Small intestine (tissue), 7 donors: ENCODE data around the gene BEST2. TPM values are rescaled to one million over a fixed set of nuclear protein-coding genes. Genes with fewer than 3 reads are reported as not detected.
A peak's percentile ranks its signal among the peaks of the same experiment; 100 is the strongest.

ENCODE experiments used
- DNase-seq, 2 donors: peaks; one replicate each; pipeline versions ENCODE4 v3.0.0 to v3.0.0-alpha.2; 2013
- FAIRE-seq: peaks from 2 replicates; lab custom pipeline; 2012; peaks lifted over from hg19 to GRCh38; lab: Jason Lieb, UNC
- H3K27ac ChIP-seq, 3 donors: one replicate each; pipeline ENCODE4 v1.5.1; 2013; ENCODE audit warnings: low read length in 2 of 3, mild to moderate bottlenecking in 2 of 3, control low read depth in 1 of 3, inconsistent platforms in 1 of 3, low read depth in 1 of 3, moderate library complexity in 1 of 3
- H3K27me3 ChIP-seq, 3 donors: one replicate each; pipeline ENCODE4 v1.6.1; 2013; ENCODE audit warnings: low read length in 3 of 3, inconsistent platforms in 1 of 3; ENCODE audit not compliant: control insufficient read depth in 3 of 3, insufficient read depth in 3 of 3
- H3K36me3 ChIP-seq, 3 donors: one replicate each; pipeline ENCODE4 v1.6.1; 2013; ENCODE audit warnings: low read length in 3 of 3, inconsistent platforms in 1 of 3, low read depth in 1 of 3, mild to moderate bottlenecking in 1 of 3, moderate library complexity in 1 of 3; ENCODE audit not compliant: control insufficient read depth in 3 of 3, insufficient read depth in 2 of 3
- H3K4me1 ChIP-seq, 3 donors: one replicate each; pipeline ENCODE4 v1.6.1; 2013; ENCODE audit warnings: low read length in 2 of 3, inconsistent platforms in 1 of 3, low read depth in 1 of 3, mild to moderate bottlenecking in 1 of 3, moderate library complexity in 1 of 3; ENCODE audit not compliant: control insufficient read depth in 3 of 3, insufficient read depth in 2 of 3
- H3K4me3 ChIP-seq, 3 donors: one replicate each; pipeline ENCODE4 v1.5.1; 2013; ENCODE audit warnings: low read length in 3 of 3, control low read depth in 1 of 3, inconsistent platforms in 1 of 3, low read depth in 1 of 3, mild to moderate bottlenecking in 1 of 3, moderate library complexity in 1 of 3
- H3K9me3 ChIP-seq, 2 donors: one replicate each; pipeline ENCODE4 v1.6.1; 2013; ENCODE audit warnings: low read depth in 1 of 2, low read length in 1 of 2; ENCODE audit not compliant: control insufficient read depth in 2 of 2, insufficient read depth in 1 of 2
- WGBS, 3 donors: extraction: QIAGEN DNeasy Blood & Tissue Kit; methylation state at CpG; one replicate each; pipeline ENCODE4 v1.1.7; 2013; 5-methylcytosine and 5-hydroxymethylcytosine counted together
- polyA plus RNA-seq, 4 donors: library from polyadenylated mRNA; stranded (reverse) in 3 of 4; unstranded in 1 of 4; fragments of 200-250 nt in 3 of 4; fragments of 120-200 nt in 1 of 4; gene quantifications; one replicate each; pipeline versions ENCODE4 v1.2.1 to v1.2.3, GENCODE V29; 2013
- donor health status: healthy with polysubstance abuse.
- donor health status: control.
- donor health status: control.
- donor health status: Bipolar disorder and iron deficiency.
- donor health status: healthy.

The BEST2 gene
- polyA plus RNA-seq, 4 donors: 0.10 to 3.4 (median 0.16) TPM; not detected in 1

DNA sequence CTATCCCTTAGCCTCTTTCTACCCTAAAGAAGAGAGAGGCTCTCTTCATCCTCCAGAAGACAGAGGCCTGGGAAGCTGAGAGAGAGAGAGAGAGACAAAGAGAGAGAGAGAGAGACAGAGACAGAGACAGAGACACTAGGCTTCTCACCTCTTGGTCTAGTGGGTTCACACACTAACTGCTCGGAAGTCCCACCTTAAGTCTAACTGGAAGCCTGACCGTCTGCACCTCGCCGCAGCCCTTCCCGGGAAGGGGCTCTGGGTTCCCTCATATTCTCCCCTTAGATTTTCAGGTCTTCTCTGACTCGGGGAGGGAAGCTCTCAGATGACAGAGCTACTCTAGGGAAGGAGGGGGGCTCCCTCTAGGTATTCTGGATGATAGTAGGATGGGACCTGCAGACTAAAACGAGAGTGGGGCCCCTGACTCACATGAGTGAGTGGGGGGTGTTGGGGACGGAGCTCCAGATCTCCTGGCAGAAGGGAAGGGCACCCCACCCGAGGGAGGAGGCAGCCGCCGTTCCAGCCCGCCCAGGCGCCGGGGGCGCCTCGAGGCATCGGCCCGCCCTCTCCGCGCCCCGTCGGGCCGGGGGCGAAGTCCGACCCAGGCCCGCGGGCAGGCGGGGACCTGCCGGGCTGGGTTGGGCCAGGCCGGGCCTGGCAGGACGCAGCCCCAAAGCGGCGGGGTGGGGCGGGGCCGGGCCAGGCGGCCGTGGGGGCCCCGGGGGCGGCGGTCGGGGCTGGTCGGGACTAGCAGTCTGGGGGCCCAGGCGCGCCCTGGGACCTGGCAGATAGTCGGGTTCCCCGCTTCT lies 37.7 kb downstream of the BEST2 start:
- 0 to 3% (median 1%) methylated on average over 15 to 46 of the region's 46 CpGs for WGBS, 3 donors
- peak overlapping the region; percentile 33 to 97 (median 60) for H3K4me3 ChIP-seq
- H3K36me3 ChIP-seq: peaks cover 0 to 8% (median 0%) of the 10 kb centered on the region in 3 donors
- H3K9me3 ChIP-seq: no peaks in the 10 kb centered on the region
- peak overlapping the region; percentile 98 to 100 (median 99) for H3K27ac ChIP-seq
- H3K4me1 ChIP-seq: peaks cover 8 to 63% (median 8%) of the 10 kb centered on the region in 3 donors
- FAIRE-seq: no peak
- peak in 1 of 2 donors; percentile 90 for DNase-seq
- H3K27me3 ChIP-seq: no peaks in the 10 kb centered on the region

- peak overlapping the region; percentile 98 to 99 (median 98) for H3K27ac ChIP-seq
- H3K9me3 ChIP-seq: no peaks in the 10 kb centered on the region
- peak overlapping the region; percentile 33 to 97 (median 60) for H3K4me3 ChIP-seq
- H3K4me1 ChIP-seq: peaks cover 8 to 63% (median 8%) of the 10 kb centered on the region in 3 donors
- no peaks in the 10 kb centered on the region for H3K27me3 ChIP-seq
- peaks cover 0 to 8% (median 0%) of the 10 kb centered on the region in 3 donors for H3K36me3 ChIP-seq
- WGBS, 3 donors: 0 to 1% (median 0%) methylated on average over 43 to 56 of the region's 56 CpGs
- peak; percentile 95 to 99 for DNase-seq
- no peak for FAIRE-seq
These were observed 38.5 kb downstream of the BEST2 start for GRCh38 chr19:12789904-12790619.

- Histone ChIP-seq H3K9me3 (no peaks in the 10 kb centered on the region), H3K4me1 (peaks cover 3 to 61% (median 8%) of the 10 kb centered on the region in 3 donors), H3K4me3 (peak overlapping the region; percentile 33 to 97 (median 60)), H3K27me3 (no peaks in the 10 kb centered on the region), H3K27ac (peak overlapping the region; percentile 98 to 99 (median 98)), H3K36me3 (peaks cover 0 to 8% (median 0%) of the 10 kb centered on the region in 3 donors)
- FAIRE-seq: no peak
- DNase-seq: peak; percentile 55 to 61
- WGBS, 3 donors: 0 to 2% (median 1%) methylated on average over 22 of the region's 22 CpGs
These were observed 39.2 kb downstream of the BEST2 start for GRCh38 chr19:12790628-12791344.

- H3K27ac ChIP-seq: peak within 1 kb of the TSS; percentile 98 to 99 (median 98)
- FAIRE-seq (no peak), DNase-seq (peak; percentile 97 to 99)
- peak within 1 kb of the TSS; percentile 85 to 97 (median 89) for H3K4me3 ChIP-seq
- no peaks in the 10 kb centered on the region for H3K27me3 ChIP-seq
- WGBS, 3 donors: 0% methylated on average over 50 to 73 of the region's 73 CpGs
- peaks cover 0 to 8% (median 0%) of the 10 kb centered on the region in 3 donors for H3K36me3 ChIP-seq
- peaks cover 0 to 61% (median 3%) of the 10 kb centered on the region in 3 donors for H3K4me1 ChIP-seq
- no peaks in the 10 kb centered on the region for H3K9me3 ChIP-seq
These were observed 39.9 kb downstream of the BEST2 start, which contains the start of gene JUNB for GRCh38 chr19:12791345-12792050. Gene JUNB (plus strand): TSS chr19:12791486. CDS start chr19:12791772, 286 bp downstream.

DNA sequence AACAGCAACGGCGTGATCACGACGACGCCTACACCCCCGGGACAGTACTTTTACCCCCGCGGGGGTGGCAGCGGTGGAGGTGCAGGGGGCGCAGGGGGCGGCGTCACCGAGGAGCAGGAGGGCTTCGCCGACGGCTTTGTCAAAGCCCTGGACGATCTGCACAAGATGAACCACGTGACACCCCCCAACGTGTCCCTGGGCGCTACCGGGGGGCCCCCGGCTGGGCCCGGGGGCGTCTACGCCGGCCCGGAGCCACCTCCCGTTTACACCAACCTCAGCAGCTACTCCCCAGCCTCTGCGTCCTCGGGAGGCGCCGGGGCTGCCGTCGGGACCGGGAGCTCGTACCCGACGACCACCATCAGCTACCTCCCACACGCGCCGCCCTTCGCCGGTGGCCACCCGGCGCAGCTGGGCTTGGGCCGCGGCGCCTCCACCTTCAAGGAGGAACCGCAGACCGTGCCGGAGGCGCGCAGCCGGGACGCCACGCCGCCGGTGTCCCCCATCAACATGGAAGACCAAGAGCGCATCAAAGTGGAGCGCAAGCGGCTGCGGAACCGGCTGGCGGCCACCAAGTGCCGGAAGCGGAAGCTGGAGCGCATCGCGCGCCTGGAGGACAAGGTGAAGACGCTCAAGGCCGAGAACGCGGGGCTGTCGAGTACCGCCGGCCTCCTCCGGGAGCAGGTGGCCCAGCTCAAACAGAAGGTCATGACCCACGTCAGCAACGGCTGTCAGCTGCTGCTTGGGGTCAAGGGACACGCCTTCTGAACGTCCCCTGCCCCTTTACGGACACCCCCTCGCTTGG lies 40.7 kb downstream of the BEST2 start:
- Histone ChIP-seq H3K4me3 (peak overlapping the region; percentile 85 to 97 (median 89)), H3K36me3 (peaks cover 0 to 15% (median 0%) of the 10 kb centered on the region in 3 donors), H3K9me3 (no peaks in the 10 kb centered on the region), H3K27ac (peak overlapping the region; percentile 98 to 99 (median 98)), H3K4me1 (peaks cover 0 to 58% (median 3%) of the 10 kb centered on the region in 3 donors), H3K27me3 (no peaks in the 10 kb centered on the region)
- FAIRE-seq (no peak), DNase-seq (peak; percentile 73 to 75)
- WGBS, 3 donors: 0% methylated on average over 72 to 84 of the region's 84 CpGs

DNA sequence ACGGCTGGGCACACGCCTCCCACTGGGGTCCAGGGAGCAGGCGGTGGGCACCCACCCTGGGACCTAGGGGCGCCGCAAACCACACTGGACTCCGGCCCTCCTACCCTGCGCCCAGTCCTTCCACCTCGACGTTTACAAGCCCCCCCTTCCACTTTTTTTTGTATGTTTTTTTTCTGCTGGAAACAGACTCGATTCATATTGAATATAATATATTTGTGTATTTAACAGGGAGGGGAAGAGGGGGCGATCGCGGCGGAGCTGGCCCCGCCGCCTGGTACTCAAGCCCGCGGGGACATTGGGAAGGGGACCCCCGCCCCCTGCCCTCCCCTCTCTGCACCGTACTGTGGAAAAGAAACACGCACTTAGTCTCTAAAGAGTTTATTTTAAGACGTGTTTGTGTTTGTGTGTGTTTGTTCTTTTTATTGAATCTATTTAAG lies 41.3 kb downstream of the BEST2 start:
- Histone ChIP-seq H3K4me3 (peak overlapping the region; percentile 85 to 97 (median 89)), H3K9me3 (no peaks in the 10 kb centered on the region), H3K36me3 (peaks cover 0 to 20% (median 0%) of the 10 kb centered on the region in 3 donors), H3K4me1 (peaks cover 0 to 53% (median 3%) of the 10 kb centered on the region in 3 donors), H3K27ac (peak overlapping the region; percentile 98 to 99 (median 98)), H3K27me3 (no peaks in the 10 kb centered on the region)
- WGBS, 3 donors: 0 to 1% (median 0%) methylated on average over 22 of the region's 22 CpGs
- DNase-seq (no peak), FAIRE-seq (no peak)
